IMR-90 (cell line): ENCODE measurements around the gene C14orf180. TPM values are rescaled to one million over a fixed set of nuclear protein-coding genes. Genes with fewer than 3 reads are reported as not detected.

Source experiments
- BHLHE40 ChIP-seq: fragments of 150-350 bp; IDR thresholded peaks from 2 replicates; pipeline ENCODE4 v1.6.1; 2016; ENCODE audit warnings: mild to moderate bottlenecking, low read depth, low read length
- CEBPB ChIP-seq: IDR thresholded peaks from 2 replicates; pipeline ENCODE4 v1.6.1; 2012; ENCODE audit warnings: low read depth, low read length, improper control_type of control experiment
- CHD1 ChIP-seq: IDR thresholded peaks from 2 replicates; pipeline ENCODE4 v1.6.1; 2012; ENCODE audit warnings: low read depth, low read length, improper control_type of control experiment
- FOS ChIP-seq: fragments of 150-350 bp; IDR thresholded peaks from 2 replicates; pipeline ENCODE4 v1.6.1; 2016; ENCODE audit warnings: low read depth, low read length
- NFE2L2 ChIP-seq: fragments of 150-350 bp; IDR thresholded peaks from 2 replicates; pipeline ENCODE4 v1.6.1; 2016; ENCODE audit warnings: low read depth, mild to moderate bottlenecking, low read length
- POLR2A ChIP-seq: IDR thresholded peaks from 2 replicates; pipeline ENCODE4 v1.6.1; 2012; ENCODE audit warnings: mild to moderate bottlenecking, low read depth, low read length
- RCOR1 ChIP-seq: IDR thresholded peaks from 2 replicates; pipeline ENCODE4 v1.6.1; 2012; ENCODE audit warnings: mild to moderate bottlenecking, low read length, improper control_type of control experiment; ENCODE audit not compliant: insufficient replicate concordance
- SMC3 ChIP-seq: fragments of 150-350 bp; IDR thresholded peaks from 2 replicates; pipeline ENCODE4 v1.6.1; 2016; ENCODE audit warnings: low read depth, mild to moderate bottlenecking, antibody characterized with exemption, low read length, moderate library complexity
- polyA plus RNA-seq, 3 experiments: library from polyadenylated mRNA; depleted of rRNA; stranded (reverse); fragments of >200 nt; gene quantifications; 2 replicates each; pipeline ENCODE4 v1.2.3, GENCODE V29; 2012; ENCODE audit warnings: low replicate concordance in 1 of 3
- total RNA-seq: library from RNA; depleted of rRNA; stranded (reverse); fragments of >200 nt; gene quantifications from 2 replicates; pipeline ENCODE4 v1.2.3, GENCODE V29; 2012

Gene C14orf180
- total and polyA plus RNA-seq, 2 of the 4 experiments (the other 2 are of a cell fraction) = not detected

DNA sequence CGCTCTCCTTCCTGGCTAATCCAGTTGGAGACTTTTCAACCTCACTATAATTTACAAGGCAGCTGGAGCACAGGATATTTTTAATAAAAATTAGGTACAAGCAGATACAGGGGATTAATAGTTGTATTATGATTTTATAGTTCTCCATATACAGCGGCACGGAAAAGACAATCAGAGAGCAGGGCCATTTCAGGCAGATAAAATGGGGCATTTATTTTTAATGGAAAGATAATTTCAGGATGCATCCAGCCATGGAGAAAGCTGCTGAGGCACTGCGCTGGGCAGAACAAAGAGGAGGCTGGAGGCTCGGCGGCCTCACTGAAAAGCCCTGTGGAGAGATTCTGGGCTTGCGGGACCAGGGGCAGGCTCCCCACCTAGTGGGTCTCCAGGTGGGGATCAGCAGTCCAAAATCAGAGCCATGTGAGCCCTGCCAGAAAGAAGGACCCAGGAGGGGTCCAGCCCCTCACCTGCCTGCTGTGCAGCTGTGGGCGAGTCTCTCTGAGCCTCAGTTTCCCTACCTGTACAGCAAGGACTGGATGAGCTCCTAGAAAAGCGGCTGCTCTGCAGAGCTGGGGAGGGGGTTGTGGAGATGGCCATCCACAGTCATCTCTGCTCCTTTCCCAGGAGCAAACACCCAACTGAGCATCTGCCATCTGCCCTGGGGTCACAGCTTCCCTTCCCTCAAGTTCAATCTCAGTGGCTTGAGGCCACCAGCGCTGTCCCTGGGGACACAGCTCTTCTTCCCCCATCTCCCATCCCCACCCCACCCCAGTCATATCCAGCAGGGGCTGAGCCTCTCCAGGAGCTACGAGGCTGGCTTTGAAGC is 23.9 kb upstream of the C14orf180 start (continued):
- TF ChIP-seq SMC3 (no peak), POLR2A (no peak), CHD1 (no peak), BHLHE40 (no peak), NFE2L2 (no peak), CEBPB (no peak), RCOR1 (no peak), FOS (no peak)
